Lower lobe of right lung (tissue), 2 donors: ENCODE measurements around the gene ZNF254. TPM values are rescaled to one million over a fixed set of nuclear protein-coding genes. Genes with fewer than 3 reads are reported as not detected.
A peak's percentile ranks its signal among the peaks of the same experiment; 100 is the strongest.

Source experiments
- ATAC-seq, 2 donors: fragments of 200-7000 bp; cut with Tn5 transposase; one replicate each; pipeline ENCODE4 v1.9.1; 2020 to 2022; ENCODE audit warnings: mild to moderate bottlenecking in 2 of 2, moderate library complexity in 2 of 2
- DNase-seq: peaks from one replicate; pipeline ENCODE4 v3.0.0-alpha.2; 2020
- H3K27ac ChIP-seq: fragments of 200-600 bp; one replicate; pipeline ENCODE4 v1.8.0; 2022
- H3K27me3 ChIP-seq: fragments of 200-600 bp; one replicate; pipeline ENCODE4 v1.8.0; 2022; ENCODE audit warnings: low read depth
- H3K36me3 ChIP-seq: fragments of 200-600 bp; one replicate; pipeline ENCODE4 v1.8.0; 2022; ENCODE audit warnings: mild to moderate bottlenecking
- H3K4me1 ChIP-seq: fragments of 200-600 bp; one replicate; pipeline ENCODE4 v1.8.0; 2022
- H3K4me3 ChIP-seq: fragments of 200-600 bp; one replicate; pipeline ENCODE4 v1.8.0; 2022; ENCODE audit warnings: mild to moderate bottlenecking
- H3K9me3 ChIP-seq: fragments of 200-600 bp; one replicate; pipeline ENCODE4 v1.8.0; 2022
- intact Hi-C: fragments of 100-400 bp; cut with DNase I; formaldehyde crosslinking; loops from one replicate; pipeline ENCODE4 v1.11.0; 2022
- total RNA-seq: library from RNA; stranded (reverse); fragmentation: NEBNext Ultra II Directional; extraction: Animal tissue kit (Norgen Biotek cat#: 25700); gene quantifications from one replicate; pipeline ENCODE4 v1.2.1, GENCODE V29; 2021
- TF ChIP-seq, protein P1 (sequence below): fragments of 200-600 bp; IDR thresholded peaks from one replicate; pipeline ENCODE4 v1.8.0; 2022; ENCODE audit warnings: antibody characterized with exemption, mild to moderate bottlenecking
- donor health status: DM: no; HTN: yes; CAD: no; lungs with severe emphysema.

Gene ZNF254
- total RNA-seq, 1 donor from 2014 or later, result 20.0 TPM

DNA sequence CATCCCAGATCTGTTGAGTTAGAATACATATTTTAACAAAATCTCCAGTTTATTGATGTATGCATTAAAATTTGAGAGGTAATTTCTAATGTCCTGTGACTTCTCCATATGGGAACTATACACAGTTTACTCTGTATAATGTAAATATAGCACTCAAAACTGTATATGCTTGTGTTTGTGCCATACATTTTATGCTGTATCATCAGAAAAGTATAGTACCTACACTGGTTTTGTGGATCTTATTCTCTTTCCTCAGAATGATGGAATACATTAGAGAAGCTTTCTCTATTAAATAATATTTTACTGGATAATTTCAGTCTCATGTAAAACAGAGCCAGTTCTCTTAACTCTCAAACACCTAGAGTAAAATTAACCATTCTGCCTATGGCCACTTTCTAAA is 53.6 kb downstream of the ZNF254 start:
- peaks cover 96% of the 10 kb centered on the region for H3K9me3 ChIP-seq
- no peaks in the 10 kb centered on the region for H3K4me1 ChIP-seq
- no peak overlapping the region for H3K4me3 ChIP-seq
- ATAC-seq (no peak), DNase-seq (no peak)
- no peak overlapping the region for H3K27ac ChIP-seq
- intact Hi-C loops, result no loop called here
- TF ChIP-seq, protein P1, sequence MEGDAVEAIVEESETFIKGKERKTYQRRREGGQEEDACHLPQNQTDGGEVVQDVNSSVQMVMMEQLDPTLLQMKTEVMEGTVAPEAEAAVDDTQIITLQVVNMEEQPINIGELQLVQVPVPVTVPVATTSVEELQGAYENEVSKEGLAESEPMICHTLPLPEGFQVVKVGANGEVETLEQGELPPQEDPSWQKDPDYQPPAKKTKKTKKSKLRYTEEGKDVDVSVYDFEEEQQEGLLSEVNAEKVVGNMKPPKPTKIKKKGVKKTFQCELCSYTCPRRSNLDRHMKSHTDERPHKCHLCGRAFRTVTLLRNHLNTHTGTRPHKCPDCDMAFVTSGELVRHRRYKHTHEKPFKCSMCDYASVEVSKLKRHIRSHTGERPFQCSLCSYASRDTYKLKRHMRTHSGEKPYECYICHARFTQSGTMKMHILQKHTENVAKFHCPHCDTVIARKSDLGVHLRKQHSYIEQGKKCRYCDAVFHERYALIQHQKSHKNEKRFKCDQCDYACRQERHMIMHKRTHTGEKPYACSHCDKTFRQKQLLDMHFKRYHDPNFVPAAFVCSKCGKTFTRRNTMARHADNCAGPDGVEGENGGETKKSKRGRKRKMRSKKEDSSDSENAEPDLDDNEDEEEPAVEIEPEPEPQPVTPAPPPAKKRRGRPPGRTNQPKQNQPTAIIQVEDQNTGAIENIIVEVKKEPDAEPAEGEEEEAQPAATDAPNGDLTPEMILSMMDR, result no peak
- no peaks in the 10 kb centered on the region for H3K36me3 ChIP-seq
- H3K27me3 ChIP-seq, result no peaks in the 10 kb centered on the region

DNA sequence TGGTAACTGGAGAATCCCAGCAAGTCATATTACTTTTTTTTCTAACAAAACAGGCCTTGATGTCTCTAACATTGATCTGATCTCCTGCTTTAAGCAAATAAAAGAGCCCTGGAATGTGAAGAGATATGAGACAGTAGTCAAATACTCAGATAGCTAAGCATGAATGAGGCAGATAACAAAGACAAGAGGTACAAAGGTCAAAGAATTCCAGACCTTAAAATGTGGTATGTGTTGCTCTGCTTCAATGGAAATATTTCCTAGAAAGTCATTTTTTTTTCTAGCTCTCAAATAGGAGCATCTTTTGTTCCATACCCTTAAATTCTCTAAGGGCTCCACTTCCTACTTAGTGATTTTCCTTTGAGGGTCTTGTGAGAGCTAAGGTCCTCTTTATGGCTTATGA is 54.6 kb downstream of the ZNF254 start:
- H3K9me3 ChIP-seq, result peaks cover 96% of the 10 kb centered on the region
- intact Hi-C loops, result no loop called here
- no peak for ATAC-seq
- H3K27me3 ChIP-seq, result no peaks in the 10 kb centered on the region
- H3K27ac ChIP-seq, result no peak overlapping the region
- no peaks in the 10 kb centered on the region for H3K36me3 ChIP-seq
- TF ChIP-seq, protein P1, result no peak
- no peak for DNase-seq
- no peak overlapping the region for H3K4me3 ChIP-seq
- H3K4me1 ChIP-seq, result no peaks in the 10 kb centered on the region

DNA sequence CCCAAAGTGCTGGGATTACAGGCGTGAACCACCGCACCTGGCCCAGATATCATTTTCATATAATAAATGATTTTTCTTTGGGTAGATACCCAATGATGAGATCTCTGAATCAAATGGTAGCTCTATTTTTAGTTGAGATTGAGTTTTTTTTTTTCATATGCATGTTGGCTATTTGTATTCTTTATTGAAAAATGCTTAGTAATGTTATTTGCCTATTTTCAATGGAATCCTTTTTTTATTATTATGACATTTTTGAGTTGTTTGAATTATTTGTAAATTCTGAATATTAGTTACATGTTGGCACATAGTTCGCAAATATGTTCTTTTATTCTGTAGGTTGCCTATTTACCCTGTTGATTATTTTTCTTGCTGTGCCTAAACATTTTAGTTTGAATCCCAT is 55.8 kb downstream of the ZNF254 start:
- ATAC-seq (no peak), DNase-seq (no peak)
- TF ChIP-seq, protein P1, result no peak
- no peaks in the 10 kb centered on the region for H3K36me3 ChIP-seq
- no peaks in the 10 kb centered on the region for H3K27me3 ChIP-seq
- H3K27ac ChIP-seq, result no peak overlapping the region
- intact Hi-C loops, result no loop called here
- no peak overlapping the region for H3K4me3 ChIP-seq
- H3K9me3 ChIP-seq, result peaks cover 93% of the 10 kb centered on the region
- no peaks in the 10 kb centered on the region for H3K4me1 ChIP-seq

DNA sequence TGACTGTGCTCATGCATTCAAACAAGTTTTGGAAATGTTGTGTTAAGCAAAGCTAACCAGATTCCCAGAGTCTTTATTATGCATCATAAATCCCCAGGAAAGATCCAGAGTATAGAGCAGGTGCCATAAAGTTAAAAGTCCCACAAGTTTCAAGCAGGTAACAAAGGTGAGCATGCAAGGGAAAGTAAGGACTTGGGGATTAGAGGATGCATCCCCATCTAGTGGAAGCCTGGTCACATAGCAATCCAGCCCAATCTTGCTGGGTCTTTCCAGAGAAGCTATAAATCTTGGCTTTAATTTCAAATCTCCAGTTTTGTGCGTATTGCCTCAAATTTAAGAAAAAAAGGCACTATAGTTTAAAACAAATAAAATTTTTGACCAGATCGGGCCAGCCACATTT is 72.7 kb downstream of the ZNF254 start:
- Histone ChIP-seq H3K36me3 (no peaks in the 10 kb centered on the region), H3K4me1 (no peaks in the 10 kb centered on the region), H3K27ac (no peak overlapping the region), H3K27me3 (no peaks in the 10 kb centered on the region), H3K9me3 (peaks cover 77% of the 10 kb centered on the region), H3K4me3 (no peak overlapping the region)
- intact Hi-C loops, result no loop called here
- DNase-seq, result no peak
- ATAC-seq, result peak in 1 of 2 donors; percentile 54
- TF ChIP-seq, protein P1, result no peak

DNA sequence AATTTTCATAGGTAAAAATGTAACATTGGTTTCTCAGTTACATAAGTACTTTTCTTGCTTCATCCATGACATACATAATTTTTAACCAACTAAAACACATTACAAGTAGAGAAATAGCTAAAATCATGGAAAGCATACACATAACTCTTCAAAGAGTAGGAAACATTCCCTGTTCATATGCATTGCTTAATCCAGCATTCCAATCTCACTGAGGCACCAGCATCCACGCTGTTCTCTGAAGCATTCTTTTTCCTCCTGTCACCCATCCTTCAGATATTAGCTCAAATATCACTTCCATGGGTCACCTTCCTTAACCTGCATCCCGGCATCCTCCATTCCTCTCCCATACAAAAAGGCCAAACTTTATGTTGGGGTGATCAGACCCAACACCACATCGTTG is 79.1 kb downstream of the ZNF254 start:
- no peaks in the 10 kb centered on the region for H3K27me3 ChIP-seq
- H3K27ac ChIP-seq, result no peak overlapping the region
- DNase-seq (no peak), ATAC-seq (no peak)
- H3K9me3 ChIP-seq, result peaks cover 65% of the 10 kb centered on the region
- TF ChIP-seq, protein P1, result no peak
- H3K36me3 ChIP-seq, result no peaks in the 10 kb centered on the region
- H3K4me1 ChIP-seq, result no peaks in the 10 kb centered on the region
- intact Hi-C loops, result no loop called here
- H3K4me3 ChIP-seq, result no peak overlapping the region

DNA sequence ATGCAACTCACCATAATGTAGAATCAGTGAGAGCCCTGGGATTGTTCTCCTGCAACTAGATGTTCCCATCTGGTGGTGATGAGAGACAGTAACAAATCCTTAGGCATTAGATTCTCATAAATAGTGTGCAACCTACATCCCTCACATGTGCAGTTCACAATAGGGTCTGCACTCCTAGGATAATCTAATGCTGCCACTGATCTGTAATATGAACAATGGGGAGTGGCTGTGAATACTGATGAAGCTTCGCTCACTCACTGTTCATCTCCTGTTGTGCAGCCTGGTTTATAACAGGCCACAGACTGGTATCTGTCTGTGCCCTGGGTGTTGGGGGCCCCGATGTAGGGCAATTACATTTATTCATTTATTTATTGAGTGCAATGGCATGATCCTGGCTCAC is 86.9 kb downstream of the ZNF254 start:
- intact Hi-C loops, result no loop called here
- TF ChIP-seq, protein P1, result no peak
- Histone ChIP-seq H3K27ac (no peak overlapping the region), H3K4me1 (no peaks in the 10 kb centered on the region), H3K4me3 (no peak overlapping the region), H3K27me3 (no peaks in the 10 kb centered on the region), H3K36me3 (no peaks in the 10 kb centered on the region), H3K9me3 (peaks cover 21% of the 10 kb centered on the region)
- no peak for ATAC-seq
- no peak for DNase-seq
